Measurements from ENCODE around the gene NEBL. TPM values are rescaled to one million over a fixed set of nuclear protein-coding genes. Genes with fewer than 3 reads are reported as not detected.

NEBL gene
- total and polyA plus RNA-seq, 7 experiments from 2014 or later: 0.05 to 1.4 (median 0.13) TPM; not detected in 2

GRCh38 chr10:20847512-20847911 is 49.6 kb downstream of the NEBL start:
- Mint-ChIP-seq H3K4me3 (no peak overlapping the region), H3K27ac (no peak overlapping the region), H3K27me3 (peaks cover 0 to 9% (median 5%) of the 10 kb centered on the region in 5 donors), H3K4me1 (no peaks in the 10 kb centered on the region), H3K9me3 (peaks cover 0 to 10% (median 2%) of the 10 kb centered on the region in 11 donors), H3K36me3 (no peaks in the 10 kb centered on the region)
- Histone ChIP-seq H3K36me3 (ENCODE audit: control insufficient read depth in 2 of 3, insufficient read depth in 3 of 3, low read length in 3 of 3) (no peaks in the 10 kb centered on the region), H3K27me3 (ENCODE audit: control insufficient read depth in 2 of 2, insufficient read depth in 2 of 2, low read length in 2 of 2) (no peaks in the 10 kb centered on the region), H3K9me3 (ENCODE audit: control insufficient read depth in 2 of 3, low read length in 3 of 3) (no peaks in the 10 kb centered on the region), H3K4me1 (ENCODE audit: control insufficient read depth in 2 of 2, insufficient read depth in 2 of 2, low read length in 2 of 2) (no peaks in the 10 kb centered on the region), H3K27ac (ENCODE audit: low read depth, low read length) (no peak overlapping the region), H3K4me3 (ENCODE audit: low read length) (no peak overlapping the region)
- DNase-seq (no peak), ATAC-seq (no peak)
- ChIA-PET POLR2A (no interaction called here), CTCF (no interaction called here)
- intact Hi-C loops (cut with micrococcal nuclease): no loop called here

- no peak overlapping the region for H3K27ac Mint-ChIP-seq
- ATAC-seq: no peak
These were observed 50.8 kb downstream of the NEBL start for GRCh38 chr10:20846263-20846662.

DNA sequence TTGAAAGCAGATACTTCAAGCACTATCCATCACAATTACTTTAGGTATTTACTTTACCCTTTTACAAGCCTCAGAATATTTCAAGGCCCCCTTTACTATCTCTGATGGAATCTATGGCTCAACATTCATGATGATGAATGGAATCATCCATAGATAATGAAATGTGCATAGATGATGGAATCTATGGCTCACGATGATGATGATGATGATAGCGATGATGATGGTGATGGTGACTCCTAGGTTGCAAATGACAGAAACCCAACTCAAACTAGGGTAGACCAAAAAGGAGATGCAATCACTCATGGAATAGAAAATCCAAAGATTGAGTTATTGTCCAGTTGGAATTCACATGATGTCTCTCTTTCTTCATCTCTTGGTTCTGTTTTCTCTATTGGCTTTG is 55.7 kb downstream of the NEBL start:
- ChIA-PET CTCF (no interaction called here), POLR2A (no interaction called here)
- Mint-ChIP-seq H3K27me3 (peaks cover 0 to 9% (median 4%) of the 10 kb centered on the region in 5 donors), H3K9me3 (peaks cover 0 to 17% (median 4%) of the 10 kb centered on the region in 11 donors), H3K36me3 (no peaks in the 10 kb centered on the region), H3K4me3 (no peak overlapping the region), H3K27ac (no peak overlapping the region), H3K4me1 (no peaks in the 10 kb centered on the region)
- H3K4me1 ChIP-seq (ENCODE audit: control insufficient read depth in 2 of 2, insufficient read depth in 2 of 2, low read length in 2 of 2): no peaks in the 10 kb centered on the region
- no peaks in the 10 kb centered on the region for H3K27me3 ChIP-seq (ENCODE audit: control insufficient read depth in 2 of 2, insufficient read depth in 2 of 2, low read length in 2 of 2)
- intact Hi-C loops (cut with micrococcal nuclease): no loop called here
- ATAC-seq (no peak), DNase-seq (no peak)
- H3K36me3 ChIP-seq (ENCODE audit: control insufficient read depth in 2 of 3, insufficient read depth in 3 of 3, low read length in 3 of 3): no peaks in the 10 kb centered on the region
- H3K27ac ChIP-seq (ENCODE audit: low read depth, low read length): no peak overlapping the region
- H3K9me3 ChIP-seq (ENCODE audit: control insufficient read depth in 2 of 3, low read length in 3 of 3): no peaks in the 10 kb centered on the region
- H3K4me3 ChIP-seq (ENCODE audit: low read length): no peak overlapping the region

More at GRCh38 chr10:20846263-20846662, 50.8 kb downstream of the NEBL start:
- no peaks in the 10 kb centered on the region for H3K9me3 ChIP-seq (ENCODE audit: control insufficient read depth in 2 of 3, low read length in 3 of 3)
- no peak overlapping the region for H3K4me3 ChIP-seq (ENCODE audit: low read length)
- peaks cover 0 to 9% (median 5%) of the 10 kb centered on the region in 5 donors for H3K27me3 Mint-ChIP-seq
- intact Hi-C loops (cut with micrococcal nuclease): no loop called here
- no peaks in the 10 kb centered on the region for H3K27me3 ChIP-seq (ENCODE audit: control insufficient read depth in 2 of 2, insufficient read depth in 2 of 2, low read length in 2 of 2)
- H3K4me1 Mint-ChIP-seq: no peaks in the 10 kb centered on the region
- POLR2A ChIA-PET: no interaction called here
- no peaks in the 10 kb centered on the region for H3K36me3 ChIP-seq (ENCODE audit: control insufficient read depth in 2 of 3, insufficient read depth in 3 of 3, low read length in 3 of 3)
- no peaks in the 10 kb centered on the region for H3K4me1 ChIP-seq (ENCODE audit: control insufficient read depth in 2 of 2, insufficient read depth in 2 of 2, low read length in 2 of 2)
- DNase-seq: no peak
- CTCF ChIA-PET: interaction anchor here (0.7 kb wide), 1 partner anchor 753 kb away, joined by 3 read pairs; no protein-coding TSS in a partner anchor
- H3K4me3 Mint-ChIP-seq: no peak overlapping the region
- H3K36me3 Mint-ChIP-seq: no peaks in the 10 kb centered on the region
- peaks cover 0 to 10% (median 2%) of the 10 kb centered on the region in 11 donors for H3K9me3 Mint-ChIP-seq
- H3K27ac ChIP-seq (ENCODE audit: low read depth, low read length): no peak overlapping the region

GRCh38 chr10:20839910-20840309 is 57.2 kb downstream of the NEBL start:
- no peak overlapping the region for H3K4me3 ChIP-seq (ENCODE audit: low read length)
- H3K27ac Mint-ChIP-seq: no peak overlapping the region
- ChIA-PET CTCF (no interaction called here), POLR2A (no interaction called here)
- no peaks in the 10 kb centered on the region for H3K9me3 ChIP-seq (ENCODE audit: control insufficient read depth in 2 of 3, low read length in 3 of 3)
- H3K36me3 Mint-ChIP-seq: no peaks in the 10 kb centered on the region
- peaks cover 0 to 5% (median 0%) of the 10 kb centered on the region in 5 donors for H3K27me3 Mint-ChIP-seq
- peaks cover 0 to 17% (median 4%) of the 10 kb centered on the region in 11 donors for H3K9me3 Mint-ChIP-seq
- intact Hi-C loops (cut with micrococcal nuclease): no loop called here
- H3K4me3 Mint-ChIP-seq: no peak overlapping the region
- H3K4me1 ChIP-seq (ENCODE audit: control insufficient read depth in 2 of 2, insufficient read depth in 2 of 2, low read length in 2 of 2): no peaks in the 10 kb centered on the region
- ATAC-seq: no peak
- no peaks in the 10 kb centered on the region for H3K27me3 ChIP-seq (ENCODE audit: control insufficient read depth in 2 of 2, insufficient read depth in 2 of 2, low read length in 2 of 2)
- H3K4me1 Mint-ChIP-seq: no peaks in the 10 kb centered on the region
- no peaks in the 10 kb centered on the region for H3K36me3 ChIP-seq (ENCODE audit: control insufficient read depth in 2 of 3, insufficient read depth in 3 of 3, low read length in 3 of 3)
- DNase-seq: no peak
- H3K27ac ChIP-seq (ENCODE audit: low read depth, low read length): no peak overlapping the region

- ChIA-PET CTCF (no interaction called here), POLR2A (no interaction called here)
- DNase-seq: no peak
- H3K4me1 Mint-ChIP-seq: no peaks in the 10 kb centered on the region
- Histone ChIP-seq H3K4me3 (ENCODE audit: low read length) (no peak overlapping the region), H3K4me1 (ENCODE audit: control insufficient read depth in 2 of 2, insufficient read depth in 2 of 2, low read length in 2 of 2) (no peaks in the 10 kb centered on the region), H3K27me3 (ENCODE audit: control insufficient read depth in 2 of 2, insufficient read depth in 2 of 2, low read length in 2 of 2) (no peaks in the 10 kb centered on the region), H3K36me3 (ENCODE audit: control insufficient read depth in 2 of 3, insufficient read depth in 3 of 3, low read length in 3 of 3) (no peaks in the 10 kb centered on the region), H3K9me3 (ENCODE audit: control insufficient read depth in 2 of 3, low read length in 3 of 3) (no peaks in the 10 kb centered on the region), H3K27ac (ENCODE audit: low read depth, low read length) (no peak overlapping the region)
- H3K9me3 Mint-ChIP-seq: peaks cover 0 to 17% (median 4%) of the 10 kb centered on the region in 11 donors
- intact Hi-C loops (cut with micrococcal nuclease): no loop called here
- peaks cover 0 to 5% (median 0%) of the 10 kb centered on the region in 5 donors for H3K27me3 Mint-ChIP-seq
- no peak overlapping the region for H3K4me3 Mint-ChIP-seq
- no peak overlapping the region for H3K27ac Mint-ChIP-seq
- no peaks in the 10 kb centered on the region for H3K36me3 Mint-ChIP-seq
- ATAC-seq: no peak
These were observed 58.0 kb downstream of the NEBL start for GRCh38 chr10:20839141-20839540.

DNA sequence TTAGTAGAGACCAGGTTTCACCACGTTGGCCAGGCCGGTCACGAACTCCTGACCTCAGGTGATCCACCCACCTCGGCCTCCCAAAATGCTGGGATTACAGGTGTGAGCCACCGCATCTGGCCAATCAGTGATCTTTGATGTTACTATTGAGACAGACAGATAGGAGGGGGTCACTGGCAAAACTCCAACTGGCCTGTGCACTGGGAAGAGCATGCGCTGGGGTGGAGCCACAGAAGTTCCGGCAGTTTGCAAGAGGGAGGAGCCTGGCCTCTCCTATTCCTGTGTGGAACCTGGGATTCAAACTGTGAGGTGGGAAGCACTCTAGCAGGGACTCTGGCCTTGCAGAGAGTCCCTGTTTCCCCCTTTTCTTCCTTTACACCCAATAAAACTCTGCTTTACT is 60.7 kb downstream of the NEBL start:
- CTCF ChIA-PET: no interaction called here

DNA sequence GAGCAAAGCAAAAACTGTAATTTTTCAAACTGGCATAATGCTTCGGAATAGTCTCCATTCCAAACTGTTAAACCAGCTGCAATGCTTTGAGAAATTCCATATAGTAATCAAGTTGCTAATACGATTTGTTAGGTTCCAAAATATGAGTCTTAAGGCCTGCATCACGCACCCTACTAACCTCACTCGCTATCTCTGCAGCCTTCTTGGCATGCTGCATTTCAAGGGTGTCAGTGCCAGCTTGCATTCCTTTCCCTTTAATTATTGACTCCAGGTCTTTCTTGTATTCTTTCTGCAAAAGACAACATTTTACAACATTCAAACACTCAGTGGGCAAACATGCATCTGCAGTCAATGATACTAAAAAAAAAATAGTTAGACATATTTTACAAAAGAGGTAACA is 61.8 kb downstream of the NEBL start:
- POLR2A ChIA-PET: no interaction called here
- no peak overlapping the region for H3K27ac Mint-ChIP-seq
- H3K9me3 Mint-ChIP-seq: peaks cover 0 to 20% (median 4%) of the 10 kb centered on the region in 11 donors
- Histone ChIP-seq H3K27me3 (ENCODE audit: control insufficient read depth in 2 of 2, insufficient read depth in 2 of 2, low read length in 2 of 2) (no peaks in the 10 kb centered on the region), H3K4me3 (ENCODE audit: low read length) (no peak overlapping the region), H3K4me1 (ENCODE audit: control insufficient read depth in 2 of 2, insufficient read depth in 2 of 2, low read length in 2 of 2) (no peaks in the 10 kb centered on the region), H3K36me3 (ENCODE audit: control insufficient read depth in 2 of 3, insufficient read depth in 3 of 3, low read length in 3 of 3) (no peaks in the 10 kb centered on the region), H3K27ac (ENCODE audit: low read depth, low read length) (no peak overlapping the region), H3K9me3 (ENCODE audit: control insufficient read depth in 2 of 3, low read length in 3 of 3) (no peaks in the 10 kb centered on the region)
- CTCF ChIA-PET: no interaction called here
- H3K4me3 Mint-ChIP-seq: no peak overlapping the region
- no peaks in the 10 kb centered on the region for H3K4me1 Mint-ChIP-seq
- intact Hi-C loops (cut with micrococcal nuclease): no loop called here
- no peak for DNase-seq
- H3K27me3 Mint-ChIP-seq: peaks cover 0 to 8% (median 0%) of the 10 kb centered on the region in 5 donors
- H3K36me3 Mint-ChIP-seq: no peaks in the 10 kb centered on the region
- no peak for ATAC-seq

More for the DNA sequence above, 60.7 kb downstream of the NEBL start:
- Mint-ChIP-seq H3K4me1 (no peaks in the 10 kb centered on the region), H3K36me3 (no peaks in the 10 kb centered on the region), H3K27me3 (peaks cover 0 to 6% (median 0%) of the 10 kb centered on the region in 5 donors), H3K27ac (no peak overlapping the region), H3K9me3 (peaks cover 0 to 16% (median 4%) of the 10 kb centered on the region in 11 donors), H3K4me3 (no peak overlapping the region)
- Histone ChIP-seq H3K9me3 (ENCODE audit: control insufficient read depth in 2 of 3, low read length in 3 of 3) (no peaks in the 10 kb centered on the region), H3K27me3 (ENCODE audit: control insufficient read depth in 2 of 2, insufficient read depth in 2 of 2, low read length in 2 of 2) (no peaks in the 10 kb centered on the region), H3K4me3 (ENCODE audit: low read length) (no peak overlapping the region), H3K27ac (ENCODE audit: low read depth, low read length) (no peak overlapping the region), H3K36me3 (ENCODE audit: control insufficient read depth in 2 of 3, insufficient read depth in 3 of 3, low read length in 3 of 3) (no peaks in the 10 kb centered on the region), H3K4me1 (ENCODE audit: control insufficient read depth in 2 of 2, insufficient read depth in 2 of 2, low read length in 2 of 2) (no peaks in the 10 kb centered on the region)
- ATAC-seq (no peak), DNase-seq (no peak)
- POLR2A ChIA-PET: no interaction called here
- intact Hi-C loops (cut with micrococcal nuclease): no loop called here

Data from naive thymus-derived CD4-positive, alpha-beta T cell (primary cell).